MCF 10A (cell line): ENCODE data around the gene HCK. TPM values are rescaled to one million over a fixed set of nuclear protein-coding genes. Genes with fewer than 3 reads are reported as not detected.

ENCODE experiments used
- BruUV-seq: library from RNA; stranded (reverse); fragments of 400-500 nt; replicated peaks from 2 replicates; lab custom pipeline; 2021; lab: Mats Ljungman, UMichigan
- CTCF ChIA-PET: fragments of 300-600 bp; sonication (Branson Sonifier 250); formaldehyde crosslinking; extraction: SDS; loops from one replicate; lab custom pipeline; 2021; ENCODE audit warnings: antibody characterized with exemption, inconsistent platforms; lab: Yijun Ruan, JAX
- POLR2A ChIA-PET: fragments of 300-600, 350-650 bp; sonication (Branson Sonifier 250); formaldehyde crosslinking; extraction: SDS; loops from one replicate; lab custom pipeline; 2020; ENCODE audit warnings: antibody characterized with exemption, inconsistent platforms; lab: Yijun Ruan, JAX
- DNase-seq: peaks from one replicate; pipeline ENCODE4 v3.0.0-alpha.2; 2018; ENCODE audit not compliant: unreplicated experiment
- H3K27ac Mint-ChIP-seq: one replicate; pipeline ENCODE4 v1.8.0; 2022; ENCODE audit warnings: mild to moderate bottlenecking, low read depth, mixed read lengths; ENCODE audit not compliant: unreplicated experiment
- H3K27me3 Mint-ChIP-seq: one replicate; pipeline ENCODE4 v1.8.0; 2022; ENCODE audit warnings: mixed read lengths; ENCODE audit not compliant: insufficient read depth, unreplicated experiment
- H3K36me3 Mint-ChIP-seq: one replicate; pipeline ENCODE4 v1.8.0; 2022; ENCODE audit warnings: mild to moderate bottlenecking, moderate library complexity, mixed read lengths; ENCODE audit not compliant: insufficient read depth, unreplicated experiment
- H3K4me1 Mint-ChIP-seq: one replicate; pipeline ENCODE4 v1.8.0; 2022; ENCODE audit warnings: mixed read lengths; ENCODE audit not compliant: insufficient read depth, unreplicated experiment
- H3K4me3 Mint-ChIP-seq: one replicate; pipeline ENCODE4 v1.8.0; 2022; ENCODE audit warnings: mild to moderate bottlenecking, moderate library complexity, mixed read lengths; ENCODE audit not compliant: unreplicated experiment
- H3K9me3 Mint-ChIP-seq: one replicate; pipeline ENCODE4 v1.8.0; 2022; ENCODE audit warnings: mixed read lengths; ENCODE audit not compliant: unreplicated experiment
- CTCF ChIP-seq: fragments of 200-600 bp; IDR thresholded peaks from one replicate; pipeline ENCODE4 v1.8.0; 2022; ENCODE audit warnings: antibody characterized with exemption, mild to moderate bottlenecking; ENCODE audit not compliant: unreplicated experiment
- intact Hi-C: fragments of 100-400 bp; cut with micrococcal nuclease; formaldehyde crosslinking; loops from 2 replicates; pipeline ENCODE4 v1.14.1; 2022
- total RNA-seq: library from RNA; stranded (reverse); gene quantifications from 2 replicates; pipeline ENCODE4 v1.2.3, GENCODE V29; 2022

Gene HCK
- total RNA-seq, 1 experiment from 2014 or later: not detected

- TF ChIP-seq CTCF: no peak
- H3K9me3 Mint-ChIP-seq: no peaks in the 10 kb centered on the region
- H3K4me1 Mint-ChIP-seq: peaks cover 28% of the 10 kb centered on the region
- BruUV-seq: no TSS peak
- H3K27me3 Mint-ChIP-seq: peaks cover 4% of the 10 kb centered on the region
- CTCF ChIA-PET: interaction anchor here (0.5 to 5.2 kb wide), 7 partner anchors 18 to 365 kb away, joined by 3 to 37 read pairs (median 3); no protein-coding TSS in a partner anchor
- H3K4me3 Mint-ChIP-seq: peak within 1 kb of the TSS; percentile 76
- intact Hi-C loops: no loop called here
- DNase-seq: peak; percentile 96
- H3K36me3 Mint-ChIP-seq: peaks cover 21% of the 10 kb centered on the region
- POLR2A ChIA-PET: interaction anchor here (0.6 to 3.0 kb wide), 21 partner anchors 9 to 1411 kb away, joined by 3 to 23 read pairs (median 3); a partner anchor contains a TSS
- peak within 1 kb of the TSS; percentile 99 for H3K27ac Mint-ChIP-seq
Observed at GRCh38 chr20:32109392-32110172, 57.5 kb downstream of the HCK start, which contains the start of gene TM9SF4. Gene TM9SF4, plus strand, starts transcription at chr20:32109714. Its CDS starts 27 bp downstream, at chr20:32109741.

GRCh38 chr20:32110173-32110704 lies 58.2 kb downstream of the HCK start:
- ChIA-PET CTCF (interaction anchor here (0.5 to 5.2 kb wide), 6 partner anchors 18 to 365 kb away, joined by 3 to 37 read pairs (median 3); no protein-coding TSS in a partner anchor), POLR2A (interaction anchor here (0.8 to 3.0 kb wide), 10 partner anchors 8 to 275 kb away, joined by 3 to 23 read pairs (median 6); no protein-coding TSS in a partner anchor)
- H3K27me3 Mint-ChIP-seq: no peaks in the 10 kb centered on the region
- H3K4me3 Mint-ChIP-seq: peak overlapping the region; percentile 76
- H3K27ac Mint-ChIP-seq: peak overlapping the region; percentile 99
- DNase-seq: no peak
- H3K9me3 Mint-ChIP-seq: no peaks in the 10 kb centered on the region
- peaks cover 35% of the 10 kb centered on the region for H3K4me1 Mint-ChIP-seq
- intact Hi-C loops: no loop called here
- peaks cover 28% of the 10 kb centered on the region for H3K36me3 Mint-ChIP-seq
- BruUV-seq: no TSS peak
- no peak for TF ChIP-seq CTCF

- Mint-ChIP-seq H3K4me1 (peaks cover 38% of the 10 kb centered on the region), H3K4me3 (peak overlapping the region; percentile 76), H3K9me3 (no peaks in the 10 kb centered on the region), H3K36me3 (peaks cover 31% of the 10 kb centered on the region), H3K27ac (peak overlapping the region; percentile 99), H3K27me3 (no peaks in the 10 kb centered on the region)
- no peak for TF ChIP-seq CTCF
- DNase-seq: no peak
- ChIA-PET CTCF (interaction anchor here (0.8 to 5.2 kb wide), 4 partner anchors 19 to 288 kb away, joined by 3 to 37 read pairs (median 3); no protein-coding TSS in a partner anchor), POLR2A (interaction anchor here (0.5 to 3.0 kb wide), 4 partner anchors 8 to 517 kb away, joined by 3 to 23 read pairs (median 8); no protein-coding TSS in a partner anchor)
- intact Hi-C loops: no loop called here
- BruUV-seq: TSS peak; percentile 41
Observed at GRCh38 chr20:32110727-32111126, 58.7 kb downstream of the HCK start.
